BLaER1 (cell line): ENCODE results near the gene GPR162.

Experiments used
- H3K27ac ChIP-seq: shearing (Covaris generic); formaldehyde crosslinking; 2 replicates; pipeline ENCODE4 v1.8.1; 2022
- H3K27me3 ChIP-seq: shearing (Covaris generic); formaldehyde crosslinking; 2 replicates; pipeline ENCODE4 v1.8.1; 2022
- H3K36me3 ChIP-seq: shearing (Covaris generic); formaldehyde crosslinking; 2 replicates; pipeline ENCODE4 v1.8.1; 2022
- H3K4me1 ChIP-seq: shearing (Covaris generic); formaldehyde crosslinking; 2 replicates; pipeline ENCODE4 v1.8.1; 2022
- H3K4me2 ChIP-seq: shearing (Covaris generic); formaldehyde crosslinking; 2 replicates; pipeline ENCODE4 v1.8.1; 2022
- H3K4me3 ChIP-seq: shearing (Covaris generic); formaldehyde crosslinking; 2 replicates; pipeline ENCODE4 v1.8.1; 2022
- H3K9ac ChIP-seq: shearing (Covaris generic); formaldehyde crosslinking; 2 replicates; pipeline ENCODE4 v1.8.1; 2022
- H3K9me3 ChIP-seq: shearing (Covaris generic); formaldehyde crosslinking; 2 replicates; pipeline ENCODE4 v1.8.1; 2022
- H4K20me1 ChIP-seq: shearing (Covaris generic); formaldehyde crosslinking; 2 replicates; pipeline ENCODE4 v1.8.1; 2022
- Cebpa-rat ChIP-seq: shearing (Covaris generic); IDR thresholded peaks from 2 replicates; pipeline ENCODE4 v1.8.1; 2022

Gene GPR162

DNA sequence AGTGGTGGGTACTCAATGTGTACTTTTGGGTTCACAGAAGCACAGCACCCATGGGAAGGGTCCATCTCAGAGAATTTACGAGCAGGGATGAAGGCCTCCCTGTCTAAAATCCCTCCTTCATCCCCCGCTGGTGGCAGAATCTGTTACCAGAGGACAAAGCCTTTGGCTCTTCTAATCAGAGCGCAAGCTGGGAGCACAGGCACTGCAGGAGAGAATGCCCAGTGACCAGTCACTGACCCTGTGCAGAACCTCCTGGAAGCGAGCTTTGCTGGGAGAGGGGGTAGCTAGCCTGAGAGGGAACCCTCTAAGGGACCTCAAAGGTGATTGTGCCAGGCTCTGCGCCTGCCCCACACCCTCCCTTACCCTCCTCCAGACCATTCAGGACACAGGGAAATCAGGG, 1.5 kb upstream of the GPR162 start:
- Histone ChIP-seq H3K9me3 (no peaks in the 10 kb centered on the region), H3K27ac (no peak overlapping the region), H3K4me2 (no peak overlapping the region), H3K36me3 (no peaks in the 10 kb centered on the region), H3K9ac (no peak overlapping the region), H3K4me3 (no peak overlapping the region), H3K27me3 (peaks cover 78% of the 10 kb centered on the region), H4K20me1 (peaks cover 22% of the 10 kb centered on the region; the same call in 1 of the 2 replicates), H3K4me1 (peaks cover 11% of the 10 kb centered on the region; the same call in 1 of the 2 replicates)
- no peak for TF ChIP-seq Cebpa-rat

DNA sequence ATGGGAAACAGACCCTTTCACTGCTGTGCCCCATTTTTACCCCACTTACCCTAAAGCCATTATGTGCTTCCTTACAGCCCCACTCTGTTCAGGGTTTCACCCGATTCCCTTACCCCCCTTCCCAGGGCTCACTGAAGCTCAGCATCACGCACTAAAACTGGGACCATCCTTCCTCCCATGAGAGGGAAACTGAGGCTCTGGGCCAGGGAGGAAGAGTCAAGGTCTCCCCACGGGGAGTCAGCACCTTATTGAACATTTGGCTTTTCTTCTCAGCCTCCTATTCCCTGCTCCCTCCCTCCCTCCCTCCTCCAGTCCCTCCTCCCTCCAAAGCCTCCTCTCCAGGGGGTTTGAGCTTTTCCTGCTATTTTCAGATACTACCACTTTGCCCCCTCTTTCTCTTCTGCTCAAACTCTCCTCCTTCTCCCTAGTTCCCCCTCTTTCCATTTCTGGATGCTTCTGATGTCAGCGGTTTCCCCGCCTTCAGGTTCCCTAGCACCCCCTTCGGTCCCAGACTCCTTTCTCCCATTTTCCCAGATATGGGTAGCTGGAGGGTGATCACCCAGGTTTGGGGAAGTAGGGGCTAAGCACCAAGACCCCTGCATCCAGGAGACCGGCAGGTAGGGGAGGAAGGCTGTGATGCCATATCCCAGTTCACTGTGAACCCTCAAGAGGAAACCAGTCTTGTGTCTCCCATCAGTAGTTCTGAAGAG, 960 bp downstream of the GPR162 start:
- peaks cover 46% of the 10 kb centered on the region for H4K20me1 ChIP-seq
- peaks cover 95% of the 10 kb centered on the region for H3K27me3 ChIP-seq
- H3K9ac ChIP-seq: no peak overlapping the region
- H3K4me3 ChIP-seq: peak overlapping the region; percentile 18; the same call in 1 of the 2 replicates
- H3K9me3 ChIP-seq: no peaks in the 10 kb centered on the region
- no peak overlapping the region for H3K27ac ChIP-seq
- H3K36me3 ChIP-seq: no peaks in the 10 kb centered on the region
- no peak for TF ChIP-seq Cebpa-rat
- H3K4me1 ChIP-seq: peaks cover 22% of the 10 kb centered on the region
- no peak overlapping the region for H3K4me2 ChIP-seq

DNA sequence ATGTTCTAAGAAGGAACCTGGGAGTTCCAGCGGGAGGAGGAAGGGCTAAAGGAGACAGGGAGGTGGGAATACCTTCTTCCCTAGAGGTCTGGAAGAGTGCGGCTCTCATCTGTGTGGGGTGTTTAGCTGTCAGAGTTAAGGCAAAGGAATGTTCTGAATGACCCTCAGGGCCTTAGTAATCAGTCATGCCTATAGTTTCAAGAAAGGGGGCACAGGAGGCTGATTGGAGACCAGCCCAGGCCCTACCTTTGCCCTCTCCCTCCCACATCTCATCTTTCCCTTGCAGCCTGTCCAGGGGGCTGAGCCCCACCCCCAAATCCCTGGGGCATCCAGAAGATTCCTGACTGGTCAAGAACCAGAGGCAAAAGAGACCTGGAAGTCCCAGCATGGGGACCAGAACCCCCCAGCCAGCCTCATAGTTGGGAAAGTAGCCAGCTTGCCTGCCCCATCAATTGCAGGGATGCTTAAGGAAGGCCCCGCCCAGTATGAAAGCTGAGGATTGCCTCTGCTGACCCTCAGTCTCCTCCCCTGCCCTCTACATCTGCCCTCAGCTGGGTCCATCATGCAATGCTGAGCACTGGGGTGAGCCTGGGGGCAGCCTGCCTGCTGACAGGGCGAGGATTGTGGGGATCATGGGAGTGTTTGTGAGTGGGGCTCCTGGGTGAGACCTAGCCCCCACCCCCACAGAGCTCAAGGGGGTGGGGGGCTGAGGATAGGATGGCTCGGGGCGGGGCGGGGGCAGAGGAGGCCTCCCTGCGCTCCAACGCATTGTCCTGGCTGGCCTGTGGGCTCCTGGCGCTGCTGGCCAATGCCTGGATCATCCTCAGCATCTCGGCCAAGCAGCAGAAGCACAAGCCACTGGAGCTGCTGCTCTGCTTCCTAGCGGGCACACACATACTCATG, 1.8 kb downstream of the GPR162 start:
- no peak overlapping the region for H3K4me2 ChIP-seq
- no peaks in the 10 kb centered on the region for H3K36me3 ChIP-seq
- H3K9ac ChIP-seq: no peak overlapping the region
- no peak overlapping the region for H3K27ac ChIP-seq
- H3K27me3 ChIP-seq: peaks cover 97% of the 10 kb centered on the region
- peaks cover 48% of the 10 kb centered on the region for H4K20me1 ChIP-seq
- H3K9me3 ChIP-seq: no peaks in the 10 kb centered on the region
- no peak overlapping the region for H3K4me3 ChIP-seq
- peaks cover 28% of the 10 kb centered on the region for H3K4me1 ChIP-seq
- no peak for TF ChIP-seq Cebpa-rat

DNA sequence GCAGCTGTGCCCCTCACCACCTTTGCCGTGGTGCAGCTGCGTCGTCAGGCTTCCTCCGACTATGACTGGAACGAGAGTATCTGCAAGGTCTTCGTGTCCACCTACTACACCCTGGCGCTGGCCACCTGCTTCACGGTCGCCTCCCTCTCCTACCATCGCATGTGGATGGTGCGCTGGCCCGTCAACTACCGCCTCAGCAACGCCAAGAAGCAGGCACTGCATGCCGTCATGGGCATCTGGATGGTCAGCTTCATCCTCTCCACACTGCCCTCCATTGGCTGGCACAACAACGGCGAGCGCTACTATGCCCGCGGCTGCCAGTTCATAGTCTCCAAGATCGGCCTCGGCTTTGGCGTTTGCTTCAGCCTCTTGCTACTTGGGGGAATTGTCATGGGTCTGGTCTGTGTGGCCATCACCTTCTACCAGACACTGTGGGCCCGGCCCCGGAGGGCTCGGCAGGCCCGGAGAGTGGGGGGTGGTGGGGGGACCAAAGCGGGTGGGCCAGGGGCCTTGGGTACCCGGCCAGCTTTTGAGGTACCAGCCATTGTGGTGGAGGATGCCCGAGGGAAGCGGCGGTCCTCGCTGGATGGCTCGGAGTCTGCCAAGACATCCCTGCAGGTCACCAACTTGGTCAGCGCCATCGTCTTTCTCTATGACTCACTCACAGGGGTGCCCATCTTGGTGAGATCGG, 2.6 kb downstream of the GPR162 start:
- no peak overlapping the region for H3K9ac ChIP-seq
- H3K9me3 ChIP-seq: no peaks in the 10 kb centered on the region
- peaks cover 99% of the 10 kb centered on the region for H3K27me3 ChIP-seq
- no peak overlapping the region for H3K27ac ChIP-seq
- no peak overlapping the region for H3K4me3 ChIP-seq
- H3K4me2 ChIP-seq: no peak overlapping the region
- no peak for TF ChIP-seq Cebpa-rat
- H3K36me3 ChIP-seq: no peaks in the 10 kb centered on the region
- H3K4me1 ChIP-seq: peaks cover 36% of the 10 kb centered on the region
- H4K20me1 ChIP-seq: peaks cover 56% of the 10 kb centered on the region

DNA sequence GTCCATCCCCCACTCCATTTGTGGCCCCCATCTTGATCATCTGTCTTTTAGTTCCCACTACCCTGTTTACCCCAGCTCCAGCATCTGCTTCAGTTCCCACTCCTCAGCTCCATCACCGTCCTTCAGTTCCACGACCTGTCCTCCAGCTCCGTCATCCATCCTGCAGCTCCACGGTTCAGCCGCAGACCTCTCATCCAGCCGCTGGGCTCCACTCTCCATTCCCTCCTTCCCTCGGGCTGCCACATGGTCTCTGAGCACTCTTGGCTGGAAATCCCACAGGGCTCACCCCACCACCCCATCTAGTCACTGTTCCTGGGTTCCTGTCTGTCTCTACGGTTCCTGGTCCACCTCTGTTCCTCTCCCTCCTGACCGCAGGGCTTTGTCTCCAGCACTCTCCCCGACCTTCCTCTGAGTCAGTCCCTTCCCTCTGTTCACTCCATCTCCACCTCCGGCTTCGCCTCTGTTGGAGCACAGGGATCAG, 3.3 kb downstream of the GPR162 start:
- Histone ChIP-seq H3K4me2 (no peak overlapping the region), H3K9me3 (no peaks in the 10 kb centered on the region), H3K27ac (no peak overlapping the region), H4K20me1 (peaks cover 63% of the 10 kb centered on the region), H3K27me3 (peaks cover 99% of the 10 kb centered on the region), H3K36me3 (no peaks in the 10 kb centered on the region), H3K4me3 (no peak overlapping the region), H3K4me1 (peaks cover 40% of the 10 kb centered on the region), H3K9ac (no peak overlapping the region)
- no peak for TF ChIP-seq Cebpa-rat

DNA sequence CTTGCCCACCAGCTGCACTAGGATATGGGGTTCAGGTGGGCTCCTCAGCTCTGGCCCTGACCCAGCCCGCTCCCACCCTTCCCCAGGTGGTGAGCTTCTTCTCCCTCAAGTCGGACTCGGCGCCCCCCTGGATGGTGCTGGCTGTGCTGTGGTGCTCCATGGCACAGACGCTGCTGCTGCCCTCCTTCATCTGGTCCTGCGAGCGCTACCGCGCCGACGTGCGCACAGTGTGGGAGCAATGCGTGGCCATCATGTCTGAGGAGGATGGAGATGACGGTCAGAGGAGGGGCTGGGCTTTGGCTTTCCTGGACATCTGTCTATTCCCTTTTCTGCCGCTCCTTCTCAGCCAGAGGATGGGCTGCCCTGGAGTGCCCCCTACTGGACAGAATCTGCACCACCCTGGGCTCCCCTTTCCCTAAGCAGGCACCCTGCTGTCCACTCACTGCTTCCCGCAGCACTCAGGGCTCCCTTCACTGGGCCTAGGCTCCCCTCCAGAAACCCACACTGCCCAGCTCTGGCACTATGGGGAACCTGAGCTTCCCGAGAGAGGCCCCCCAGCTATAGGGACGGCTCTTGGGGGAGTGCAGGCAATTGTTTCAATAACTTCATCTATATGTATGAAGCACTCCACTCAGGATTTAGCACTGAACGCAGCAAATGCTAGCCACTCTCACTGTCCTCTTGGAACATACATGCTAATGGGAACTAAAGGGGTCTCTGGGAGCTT, 3.9 kb downstream of the GPR162 start:
- no peaks in the 10 kb centered on the region for H3K36me3 ChIP-seq
- no peaks in the 10 kb centered on the region for H3K9me3 ChIP-seq
- no peak overlapping the region for H3K4me3 ChIP-seq
- peak overlapping the region; percentile 52; the same call in 1 of the 2 replicates for H3K4me2 ChIP-seq
- H3K27me3 ChIP-seq: peaks cover 99% of the 10 kb centered on the region
- peaks cover 40% of the 10 kb centered on the region for H3K4me1 ChIP-seq
- H3K9ac ChIP-seq: no peak overlapping the region
- TF ChIP-seq Cebpa-rat: no peak
- peaks cover 69% of the 10 kb centered on the region for H4K20me1 ChIP-seq
- no peak overlapping the region for H3K27ac ChIP-seq

DNA sequence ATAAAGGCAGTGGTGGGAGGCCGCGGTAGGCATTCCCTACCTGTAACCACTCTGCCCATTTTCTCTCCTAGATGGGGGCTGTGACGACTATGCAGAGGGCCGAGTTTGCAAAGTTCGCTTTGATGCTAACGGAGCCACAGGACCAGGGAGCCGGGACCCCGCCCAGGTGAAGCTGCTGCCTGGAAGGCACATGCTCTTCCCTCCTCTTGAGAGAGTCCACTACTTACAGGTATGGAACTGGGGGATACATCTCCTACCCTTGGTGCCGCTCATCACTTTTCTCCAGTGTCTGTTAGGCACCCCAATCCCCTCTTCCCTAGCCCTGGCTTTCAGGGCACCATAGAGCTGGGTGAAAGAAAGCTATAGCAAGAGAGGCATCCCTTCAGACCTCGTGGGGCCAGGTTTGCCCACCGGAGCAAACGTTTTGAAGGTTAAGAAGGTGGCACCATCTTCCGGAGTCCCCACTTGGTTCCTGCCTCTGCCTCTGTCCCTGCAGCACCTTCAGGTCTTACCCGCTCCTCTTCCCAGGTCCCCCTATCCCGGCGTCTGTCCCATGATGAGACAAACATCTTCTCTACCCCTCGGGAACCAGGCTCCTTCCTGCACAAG, 4.6 kb downstream of the GPR162 start:
- Histone ChIP-seq H3K27me3 (peaks cover 99% of the 10 kb centered on the region), H3K36me3 (no peaks in the 10 kb centered on the region), H3K4me2 (peak overlapping the region; percentile 63; the same call in 1 of the 2 replicates), H3K9ac (no peak overlapping the region), H4K20me1 (peaks cover 74% of the 10 kb centered on the region), H3K4me3 (no peak overlapping the region), H3K4me1 (peaks cover 35% of the 10 kb centered on the region), H3K9me3 (no peaks in the 10 kb centered on the region), H3K27ac (no peak overlapping the region)
- TF ChIP-seq Cebpa-rat: no peak

DNA sequence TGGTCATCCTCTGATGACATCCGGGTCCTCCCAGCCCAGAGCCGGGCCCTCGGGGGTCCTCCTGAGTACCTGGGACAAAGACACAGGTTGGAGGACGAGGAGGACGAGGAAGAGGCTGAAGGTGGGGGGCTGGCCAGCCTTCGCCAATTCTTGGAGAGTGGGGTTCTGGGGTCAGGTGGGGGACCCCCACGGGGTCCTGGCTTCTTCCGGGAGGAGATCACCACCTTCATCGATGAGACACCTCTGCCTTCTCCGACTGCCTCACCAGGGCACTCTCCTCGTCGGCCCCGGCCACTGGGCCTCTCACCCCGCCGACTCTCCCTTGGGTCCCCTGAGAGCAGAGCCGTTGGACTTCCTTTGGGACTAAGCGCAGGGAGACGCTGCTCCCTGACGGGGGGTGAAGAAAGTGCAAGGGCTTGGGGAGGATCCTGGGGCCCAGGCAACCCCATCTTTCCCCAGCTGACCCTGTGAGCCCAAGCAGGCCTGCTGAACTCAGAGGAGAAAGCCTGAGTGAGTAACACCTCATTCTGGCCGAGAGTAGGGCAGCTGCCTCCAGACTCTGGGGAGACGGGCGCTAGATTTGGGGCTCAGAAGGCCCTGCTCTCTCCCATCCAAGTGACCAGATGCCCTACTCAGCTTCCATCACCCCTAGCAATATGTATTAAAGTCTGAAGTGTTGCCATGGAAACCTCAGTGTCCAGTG, 5.3 kb downstream of the GPR162 start:
- Histone ChIP-seq H3K27ac (no peak overlapping the region), H3K9ac (no peak overlapping the region), H3K4me3 (0 out of 2 replicates have a peak overlapping the region, but pooled peaks have one; percentile 14), H3K4me1 (peaks cover 32% of the 10 kb centered on the region), H4K20me1 (peaks cover 80% of the 10 kb centered on the region), H3K4me2 (peak overlapping the region; percentile 63), H3K9me3 (no peaks in the 10 kb centered on the region), H3K27me3 (peaks cover 99% of the 10 kb centered on the region), H3K36me3 (no peaks in the 10 kb centered on the region)
- no peak for TF ChIP-seq Cebpa-rat
